H9 (cell line): ENCODE data around the gene KAZN. TPM values are rescaled to one million over a fixed set of nuclear protein-coding genes. Genes with fewer than 3 reads are reported as not detected.

Source experiments
- DNase-seq: peaks from one replicate; pipeline ENCODE4 v3.0.0-alpha.2; 2017
- H2AFZ ChIP-seq: one replicate; pipeline ENCODE4 v1.6.1; 2013; ENCODE audit warnings: mild to moderate bottlenecking, low read length, control low read depth, moderate library complexity
- H2AK5ac ChIP-seq: 2 replicates; pipeline ENCODE4 v1.6.1; 2013; ENCODE audit warnings: low read length, control low read depth, mixed read lengths; ENCODE audit not compliant: insufficient read length
- H2BK120ac ChIP-seq: one replicate; pipeline ENCODE4 v1.6.1; 2013; ENCODE audit warnings: low read depth, mild to moderate bottlenecking, low read length, control low read depth, inconsistent platforms; ENCODE audit not compliant: poor library complexity, severe bottlenecking
- H2BK12ac ChIP-seq: 2 replicates; pipeline ENCODE4 v1.6.1; 2013; ENCODE audit warnings: low read length, control low read depth, mixed read lengths, low read depth; ENCODE audit not compliant: insufficient read length
- H2BK15ac ChIP-seq: 2 replicates; pipeline ENCODE4 v1.6.1; 2013; ENCODE audit warnings: low read depth, low read length, control low read depth
- H2BK20ac ChIP-seq: one replicate; pipeline ENCODE4 v1.6.1; 2013; ENCODE audit warnings: low read depth, mild to moderate bottlenecking, low read length, control low read depth, inconsistent platforms; ENCODE audit not compliant: poor library complexity, severe bottlenecking
- H2BK5ac ChIP-seq: 2 replicates; pipeline ENCODE4 v1.6.1; 2013; ENCODE audit warnings: low read length, control low read depth, mixed read lengths; ENCODE audit not compliant: insufficient read length
- H3K14ac ChIP-seq: 2 replicates; pipeline ENCODE4 v1.6.1; 2013; ENCODE audit warnings: low read length, control low read depth; ENCODE audit not compliant: insufficient read depth
- H3K18ac ChIP-seq: 2 replicates; pipeline ENCODE4 v1.6.1; 2013; ENCODE audit warnings: low read depth, mild to moderate bottlenecking, mixed read lengths, low read length, control low read depth; ENCODE audit not compliant: insufficient read length
- H3K23ac ChIP-seq: 2 replicates; pipeline ENCODE4 v1.6.1; 2013; ENCODE audit warnings: low read length, control low read depth, mixed read lengths, low read depth; ENCODE audit not compliant: insufficient read length
- H3K23me2 ChIP-seq: 2 replicates; pipeline ENCODE4 v1.6.1; 2013; ENCODE audit warnings: low read depth, mild to moderate bottlenecking, mixed read lengths, low read length, control low read depth; ENCODE audit not compliant: insufficient read length, poor library complexity, severe bottlenecking
- H3K27ac ChIP-seq: 2 replicates; pipeline ENCODE4 v1.5.1; 2013; ENCODE audit warnings: low read length, control low read depth, mixed read lengths, low read depth; ENCODE audit not compliant: insufficient read length
- H3K27me3 ChIP-seq: 2 replicates; pipeline ENCODE4 v1.6.1; 2013; ENCODE audit warnings: low read length, control low read depth, inconsistent platforms; ENCODE audit not compliant: insufficient read depth
- H3K4ac ChIP-seq: 2 replicates; pipeline ENCODE4 v1.6.1; 2013; ENCODE audit warnings: low read depth, mild to moderate bottlenecking, control low read depth, inconsistent platforms, low read length, moderate library complexity
- H3K4me1 ChIP-seq: 2 replicates; pipeline ENCODE4 v1.6.1; 2013; ENCODE audit warnings: low read length, control low read depth, inconsistent platforms; ENCODE audit not compliant: insufficient read depth
- H3K4me2 ChIP-seq: 2 replicates; pipeline ENCODE4 v1.6.1; 2013; ENCODE audit warnings: low read length, control low read depth, mixed read lengths; ENCODE audit not compliant: insufficient read length, insufficient read depth
- H3K56ac ChIP-seq: 2 replicates; pipeline ENCODE4 v1.6.1; 2013; ENCODE audit warnings: low read depth, mild to moderate bottlenecking, mixed read lengths, low read length, control low read depth; ENCODE audit not compliant: insufficient read length
- H3K79me1 ChIP-seq: 2 replicates; pipeline ENCODE4 v1.6.1; 2013; ENCODE audit warnings: low read depth, mild to moderate bottlenecking, moderate library complexity, low read length, control low read depth, inconsistent platforms; ENCODE audit not compliant: insufficient read depth, poor library complexity, severe bottlenecking
- H3K79me2 ChIP-seq: 2 replicates; pipeline ENCODE4 v1.6.1; 2013; ENCODE audit warnings: low read length, control low read depth, inconsistent platforms; ENCODE audit not compliant: insufficient read depth
- H3K9ac ChIP-seq: 2 replicates; pipeline ENCODE4 v1.6.1; 2013; ENCODE audit warnings: low read length, control low read depth, mixed read lengths; ENCODE audit not compliant: insufficient read length; ENCODE audit errors: extremely low read depth
- H3K9me3 ChIP-seq: one replicate; pipeline ENCODE4 v1.6.1; 2013; ENCODE audit warnings: low read depth, low read length, inconsistent platforms; ENCODE audit not compliant: control insufficient read depth
- H3T11ph ChIP-seq: one replicate; pipeline ENCODE4 v1.6.1; 2013; ENCODE audit warnings: mild to moderate bottlenecking, low read length, control low read depth, inconsistent platforms
- H4K20me1 ChIP-seq: one replicate; pipeline ENCODE4 v1.6.1; 2013; ENCODE audit not compliant: control insufficient read depth, insufficient read length, insufficient read depth
- H4K5ac ChIP-seq: 2 replicates; pipeline ENCODE4 v1.6.1; 2013; ENCODE audit warnings: low read depth, mild to moderate bottlenecking, mixed read lengths, low read length, control low read depth; ENCODE audit not compliant: insufficient read length
- H4K8ac ChIP-seq: replicated peaks from 2 replicates; pipeline ENCODE4 v1.6.1; 2013; ENCODE audit warnings: low read length, control low read depth, mixed read lengths, low read depth; ENCODE audit not compliant: insufficient read length
- H4K91ac ChIP-seq: 2 replicates; pipeline ENCODE4 v1.6.1; 2013; ENCODE audit warnings: low read depth, mild to moderate bottlenecking, moderate library complexity, mixed read lengths, low read length, control low read depth; ENCODE audit not compliant: insufficient read length
- H3K27ac Mint-ChIP-seq, 3 experiments: 2 replicates in 2 of 3; 3 replicates in 1 of 3; pipeline ENCODE4 v1.8.0; 2020 to 2021; ENCODE audit warnings: mixed read lengths in 3 of 3, mild to moderate bottlenecking in 1 of 3, moderate library complexity in 1 of 3
- H3K27me3 Mint-ChIP-seq: 2 replicates; pipeline ENCODE4 v1.8.0; 2021; ENCODE audit warnings: low read depth, mild to moderate bottlenecking, moderate library complexity, mixed read lengths
- H3K36me3 Mint-ChIP-seq, 3 experiments: 2 replicates in 2 of 3; 3 replicates in 1 of 3; pipeline ENCODE4 v1.8.0; 2020 to 2021; ENCODE audit warnings: low read depth in 3 of 3, mixed read lengths in 3 of 3; ENCODE audit not compliant: insufficient read depth in 1 of 3
- H3K4me1 Mint-ChIP-seq, 2 experiments: 2 replicates each; pipeline ENCODE4 v1.8.0; 2020; ENCODE audit warnings: mixed read lengths in 2 of 2
- H3K4me3 Mint-ChIP-seq, 2 experiments: 2 replicates in 1 of 2; 3 replicates in 1 of 2; pipeline ENCODE4 v1.8.0; 2020 to 2021; ENCODE audit warnings: mild to moderate bottlenecking in 2 of 2, mixed read lengths in 2 of 2, moderate library complexity in 1 of 2
- H3K9me3 Mint-ChIP-seq, 2 experiments: 2 replicates in 1 of 2; 3 replicates in 1 of 2; pipeline ENCODE4 v1.8.0; 2020; ENCODE audit warnings: mild to moderate bottlenecking in 2 of 2, mixed read lengths in 2 of 2, moderate library complexity in 1 of 2
- WGBS: extraction: QIAGEN DNeasy Blood & Tissue Kit; methylation state at CpG from one replicate; pipeline ENCODE4 v1.1.7; 2013; ENCODE audit warnings: missing lambda C conversion rate, low lambda C conversion rate, mixed read lengths; ENCODE audit not compliant: insufficient read length; ENCODE audit errors: extremely low coverage; 5-methylcytosine and 5-hydroxymethylcytosine counted together
- total RNA-seq: library from RNA; stranded (reverse); gene quantifications from 2 replicates; pipeline ENCODE4 v1.2.1, GENCODE V29; 2021
- TF ChIP-seq, protein P1 (sequence below): fragments of 200-600 bp; sonication (generic); conservative IDR thresholded peaks from 3 replicates; pipeline ENCODE4 v1.8.0; 2021; ENCODE audit warnings: antibody characterized with exemption, mild to moderate bottlenecking

The KAZN gene
- total RNA-seq, 1 experiment from 2014 or later: 7.6 TPM

DNA sequence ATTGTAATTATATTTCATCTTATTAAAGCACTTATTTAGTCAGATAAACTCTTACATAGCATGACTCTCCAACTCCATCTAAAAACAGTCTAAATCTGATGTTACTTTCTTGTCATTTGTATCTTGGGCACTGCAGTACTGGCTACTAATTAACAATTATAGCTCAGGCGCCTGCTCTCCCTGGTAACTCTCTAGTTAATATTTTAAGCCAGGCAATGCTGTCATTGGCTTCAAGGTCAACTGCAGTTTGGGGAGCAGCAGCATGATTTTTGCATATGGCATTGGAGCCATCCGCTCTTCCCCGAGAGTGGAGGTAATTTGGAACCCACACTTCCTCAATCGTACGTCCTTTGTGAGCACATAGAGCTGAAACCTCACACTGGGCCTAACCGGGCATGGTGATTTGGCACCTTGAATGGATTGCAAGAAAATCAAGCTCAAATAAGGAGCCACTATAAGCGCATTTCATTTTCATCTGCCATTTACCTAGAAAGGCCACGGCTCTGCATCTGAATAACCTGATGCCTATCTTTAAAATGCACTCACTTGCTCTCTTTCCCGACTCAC lies 187.7 kb downstream of the KAZN start:
- no peaks in the 10 kb centered on the region for H3K36me3 Mint-ChIP-seq
- Histone ChIP-seq H3K9ac (no peak overlapping the region), H3K56ac (no peak overlapping the region), H2AFZ (no peak overlapping the region), H4K91ac (no peak overlapping the region), H4K20me1 (no peaks in the 10 kb centered on the region), H3K4me2 (no peak overlapping the region), H3K79me1 (no peaks in the 10 kb centered on the region), H3K23me2 (no peaks in the 10 kb centered on the region), H3K27ac (no peak overlapping the region), H3K23ac (no peak overlapping the region), H4K5ac (no peak overlapping the region), H4K8ac (no peak overlapping the region), H2BK15ac (no peak overlapping the region), H2BK20ac (no peak overlapping the region), H3K14ac (no peak overlapping the region), H3K79me2 (no peaks in the 10 kb centered on the region), H3K4me1 (peaks cover 14% of the 10 kb centered on the region; the same call in 1 of the 2 replicates), H2BK12ac (no peak overlapping the region), H3T11ph (no peak overlapping the region), H2AK5ac (no peak overlapping the region), H3K9me3 (no peaks in the 10 kb centered on the region), H3K18ac (no peak overlapping the region), H3K27me3 (no peaks in the 10 kb centered on the region), H3K4ac (no peak overlapping the region), H2BK5ac (no peak overlapping the region), H2BK120ac (no peak overlapping the region)
- TF ChIP-seq, protein P1, sequence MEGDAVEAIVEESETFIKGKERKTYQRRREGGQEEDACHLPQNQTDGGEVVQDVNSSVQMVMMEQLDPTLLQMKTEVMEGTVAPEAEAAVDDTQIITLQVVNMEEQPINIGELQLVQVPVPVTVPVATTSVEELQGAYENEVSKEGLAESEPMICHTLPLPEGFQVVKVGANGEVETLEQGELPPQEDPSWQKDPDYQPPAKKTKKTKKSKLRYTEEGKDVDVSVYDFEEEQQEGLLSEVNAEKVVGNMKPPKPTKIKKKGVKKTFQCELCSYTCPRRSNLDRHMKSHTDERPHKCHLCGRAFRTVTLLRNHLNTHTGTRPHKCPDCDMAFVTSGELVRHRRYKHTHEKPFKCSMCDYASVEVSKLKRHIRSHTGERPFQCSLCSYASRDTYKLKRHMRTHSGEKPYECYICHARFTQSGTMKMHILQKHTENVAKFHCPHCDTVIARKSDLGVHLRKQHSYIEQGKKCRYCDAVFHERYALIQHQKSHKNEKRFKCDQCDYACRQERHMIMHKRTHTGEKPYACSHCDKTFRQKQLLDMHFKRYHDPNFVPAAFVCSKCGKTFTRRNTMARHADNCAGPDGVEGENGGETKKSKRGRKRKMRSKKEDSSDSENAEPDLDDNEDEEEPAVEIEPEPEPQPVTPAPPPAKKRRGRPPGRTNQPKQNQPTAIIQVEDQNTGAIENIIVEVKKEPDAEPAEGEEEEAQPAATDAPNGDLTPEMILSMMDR: no peak
- no peak for DNase-seq
- H3K27me3 Mint-ChIP-seq: no peaks in the 10 kb centered on the region
- peaks cover 52 to 53% of the 10 kb centered on the region in 2 experiments for H3K4me1 Mint-ChIP-seq
- H3K4me3 Mint-ChIP-seq: no peak overlapping the region
- H3K27ac Mint-ChIP-seq: no peak overlapping the region
- no CpG with 5 or more reads among the region's 9 CpGs for WGBS
- H3K9me3 Mint-ChIP-seq: no peaks in the 10 kb centered on the region
